ENCODE measurements around the gene TGFB2. TPM values are rescaled to one million over a fixed set of nuclear protein-coding genes. Genes with fewer than 3 reads are reported as not detected.

Gene TGFB2
- total RNA-seq, 1 experiment from 2014 or later = 0.34 TPM

DNA sequence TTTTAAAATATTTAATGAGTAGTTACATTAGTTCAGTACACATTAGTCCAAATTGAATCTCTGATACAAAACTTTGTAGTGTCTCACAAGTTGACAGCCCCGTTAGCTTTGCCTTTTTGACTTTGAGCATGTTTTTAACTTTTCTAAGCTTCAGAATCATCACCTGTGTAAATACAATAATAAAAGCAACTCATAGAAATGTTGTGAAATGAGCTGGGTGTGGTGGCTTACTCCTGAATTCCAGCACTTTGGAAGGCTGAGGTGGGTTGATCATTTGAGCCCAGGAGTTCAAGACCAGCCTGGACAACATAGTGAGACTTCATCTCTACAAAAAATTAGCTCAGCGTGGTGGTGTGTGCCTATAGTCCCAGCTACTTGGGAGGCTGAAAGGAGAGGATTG is 49.0 kb upstream of the TGFB2 start:
- peaks cover 98% of the 10 kb centered on the region for H3K79me2 ChIP-seq (ENCODE audit: insufficient read depth, low read length)
- CTCF ChIA-PET = interaction anchor here (1.3 to 1.4 kb wide), 2 partner anchors 36 to 771 kb away, joined by 4 read pairs; no protein-coding TSS in a partner anchor

DNA sequence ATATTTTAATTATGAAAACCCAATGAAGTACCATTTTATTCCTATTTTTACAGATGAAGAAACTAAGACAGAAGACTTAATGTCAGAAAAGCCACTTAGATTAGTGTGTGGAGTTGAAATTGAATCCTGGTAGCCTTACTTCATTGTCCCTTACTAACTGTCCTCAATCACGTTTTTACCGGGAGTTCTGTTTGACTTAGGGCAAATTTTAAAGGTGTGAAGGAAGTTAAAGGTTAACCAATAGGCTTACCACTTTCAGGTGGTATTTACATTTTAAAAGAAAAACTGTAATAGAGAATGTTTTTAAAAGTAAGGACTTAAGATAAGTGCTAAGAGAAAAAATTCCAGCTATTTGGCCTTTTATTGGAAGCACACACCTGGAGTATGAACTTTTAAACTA is 47.7 kb upstream of the TGFB2 start:
- CTCF ChIA-PET = no interaction called here
- no peak for ATAC-seq
- Histone ChIP-seq H3K79me2 (ENCODE audit: insufficient read depth, low read length) (peaks cover 99% of the 10 kb centered on the region), H4K20me1 (ENCODE audit: insufficient read depth) (peaks cover 8% of the 10 kb centered on the region; the same call in 1 of the 2 replicates), H3K9me3 (ENCODE audit: control insufficient read depth in 1 of 2, insufficient read depth in 1 of 2, low read depth in 1 of 2, low read length in 2 of 2) (no peaks in the 10 kb centered on the region), H3K27me3 (ENCODE audit: insufficient read depth, low read length) (no peaks in the 10 kb centered on the region), H3K9me2 (ENCODE audit: insufficient read depth) (no peaks in the 10 kb centered on the region), H3K36me3 (ENCODE audit: control insufficient read depth in 1 of 2, insufficient read depth in 2 of 2, low read length in 2 of 2) (no peaks in the 10 kb centered on the region; a peak in 1 of 4 replicates), H3K27ac (ENCODE audit: low read depth, low read length) (no peak overlapping the region), H3K4me2 (ENCODE audit: low read length) (no peak overlapping the region), H2AFZ (ENCODE audit: low read depth, low read length, poor library complexity, severe bottlenecking) (no peak overlapping the region), H3K4me3 (replicated peaks in 1 of 2; ENCODE audit: low read depth in 1 of 2, low read length in 2 of 2) (no peak overlapping the region), H3K4me1 (ENCODE audit: control insufficient read depth in 1 of 2, insufficient read depth in 2 of 2, low read length in 2 of 2) (no peaks in the 10 kb centered on the region), H3K9ac (ENCODE audit: low read length) (no peak overlapping the region)
- no peak for DNase-seq (ENCODE audit: low read depth, low spot score)
- POLR2A ChIA-PET = no interaction called here
- TF ChIP-seq FOSL1 (IDR thresholded peaks at IDR 0.05; ENCODE audit: low read depth) (no peak), JUND (IDR thresholded peaks at IDR 0.05) (no peak), SP1 (IDR thresholded peaks at IDR 0.05; ENCODE audit: low read depth) (no peak), SRF (IDR thresholded peaks at IDR 0.05; ENCODE audit: low read depth) (no peak), TCF7L2 (IDR thresholded peaks at IDR 0.05; ENCODE audit: borderline replicate concordance, extremely low read depth, insufficient read depth, insufficient read length) (no peak), CEBPB (IDR thresholded peaks at IDR 0.05; ENCODE audit: low read depth) (no peak), POLR2A (IDR thresholded peaks at IDR 0.05; ENCODE audit: borderline replicate concordance, extremely low read depth, insufficient read depth, insufficient read length) (no peak), EZH2phosphoT487 (IDR thresholded peaks at IDR 0.05; ENCODE audit: borderline replicate concordance) (no peak), POLR2AphosphoS5 (IDR thresholded peaks at IDR 0.05; ENCODE audit: low read depth, low read length) (no peak)
- TF ChIP-seq, protein P1, sequence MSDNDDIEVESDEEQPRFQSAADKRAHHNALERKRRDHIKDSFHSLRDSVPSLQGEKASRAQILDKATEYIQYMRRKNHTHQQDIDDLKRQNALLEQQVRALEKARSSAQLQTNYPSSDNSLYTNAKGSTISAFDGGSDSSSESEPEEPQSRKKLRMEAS (IDR thresholded peaks at IDR 0.05) = no peak
- RAD21 ChIA-PET (ENCODE audit: low non-redundant PET in 1 of 2, low total read pairs in 2 of 2, uncharacterized antibody in 2 of 2, unreplicated experiment in 2 of 2) = no interaction called here
- no TSS peak for BruUV-seq (replicated peaks)
- intact Hi-C loops (cut with micrococcal nuclease) = no loop called here

More for the DNA sequence above, 49.0 kb upstream of the TGFB2 start:
- RAD21 ChIA-PET (ENCODE audit: low non-redundant PET in 1 of 2, low total read pairs in 2 of 2, uncharacterized antibody in 2 of 2, unreplicated experiment in 2 of 2) = no interaction called here
- BruUV-seq (replicated peaks) = no TSS peak
- Histone ChIP-seq H3K9me2 (ENCODE audit: insufficient read depth) (no peaks in the 10 kb centered on the region), H4K20me1 (ENCODE audit: insufficient read depth) (peaks cover 8% of the 10 kb centered on the region; the same call in 1 of the 2 replicates), H3K9ac (ENCODE audit: low read length) (no peak overlapping the region), H3K4me3 (replicated peaks in 1 of 2; ENCODE audit: low read depth in 1 of 2, low read length in 2 of 2) (no peak overlapping the region), H3K9me3 (ENCODE audit: control insufficient read depth in 1 of 2, insufficient read depth in 1 of 2, low read depth in 1 of 2, low read length in 2 of 2) (no peaks in the 10 kb centered on the region), H3K4me1 (ENCODE audit: control insufficient read depth in 1 of 2, insufficient read depth in 2 of 2, low read length in 2 of 2) (no peaks in the 10 kb centered on the region), H3K27me3 (ENCODE audit: insufficient read depth, low read length) (no peaks in the 10 kb centered on the region), H3K27ac (ENCODE audit: low read depth, low read length) (no peak overlapping the region), H3K36me3 (ENCODE audit: control insufficient read depth in 1 of 2, insufficient read depth in 2 of 2, low read length in 2 of 2) (no peaks in the 10 kb centered on the region), H3K4me2 (ENCODE audit: low read length) (no peak overlapping the region), H2AFZ (ENCODE audit: low read depth, low read length, poor library complexity, severe bottlenecking) (no peak overlapping the region)
- TF ChIP-seq EZH2phosphoT487 (IDR thresholded peaks at IDR 0.05; ENCODE audit: borderline replicate concordance) (no peak), POLR2AphosphoS5 (IDR thresholded peaks at IDR 0.05; ENCODE audit: low read depth, low read length) (no peak), YY1 (IDR thresholded peaks at IDR 0.05; ENCODE audit: extremely low read depth, insufficient replicate concordance, low read depth, low read length) (no peak), ZNF274 (IDR thresholded peaks at IDR 0.05; ENCODE audit: low read depth, low read length) (no peak), EGR1 (IDR thresholded peaks at IDR 0.05; ENCODE audit: low read depth) (no peak), TCF7L2 (IDR thresholded peaks at IDR 0.05; ENCODE audit: borderline replicate concordance, extremely low read depth, insufficient read depth, insufficient read length) (no peak), ELF1 (IDR thresholded peaks at IDR 0.05; ENCODE audit: borderline replicate concordance, low read depth) (no peak), EZH2 (IDR thresholded peaks at IDR 0.05) (no peak)
- TF ChIP-seq, protein P2, sequence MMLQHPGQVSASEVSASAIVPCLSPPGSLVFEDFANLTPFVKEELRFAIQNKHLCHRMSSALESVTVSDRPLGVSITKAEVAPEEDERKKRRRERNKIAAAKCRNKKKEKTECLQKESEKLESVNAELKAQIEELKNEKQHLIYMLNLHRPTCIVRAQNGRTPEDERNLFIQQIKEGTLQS (IDR thresholded peaks at IDR 0.05) = no peak
- TF ChIP-seq, protein P3, sequence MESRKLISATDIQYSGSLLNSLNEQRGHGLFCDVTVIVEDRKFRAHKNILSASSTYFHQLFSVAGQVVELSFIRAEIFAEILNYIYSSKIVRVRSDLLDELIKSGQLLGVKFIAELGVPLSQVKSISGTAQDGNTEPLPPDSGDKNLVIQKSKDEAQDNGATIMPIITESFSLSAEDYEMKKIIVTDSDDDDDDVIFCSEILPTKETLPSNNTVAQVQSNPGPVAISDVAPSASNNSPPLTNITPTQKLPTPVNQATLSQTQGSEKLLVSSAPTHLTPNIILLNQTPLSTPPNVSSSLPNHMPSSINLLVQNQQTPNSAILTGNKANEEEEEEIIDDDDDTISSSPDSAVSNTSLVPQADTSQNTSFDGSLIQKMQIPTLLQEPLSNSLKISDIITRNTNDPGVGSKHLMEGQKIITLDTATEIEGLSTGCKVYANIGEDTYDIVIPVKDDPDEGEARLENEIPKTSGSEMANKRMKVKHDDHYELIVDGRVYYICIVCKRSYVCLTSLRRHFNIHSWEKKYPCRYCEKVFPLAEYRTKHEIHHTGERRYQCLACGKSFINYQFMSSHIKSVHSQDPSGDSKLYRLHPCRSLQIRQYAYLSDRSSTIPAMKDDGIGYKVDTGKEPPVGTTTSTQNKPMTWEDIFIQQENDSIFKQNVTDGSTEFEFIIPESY (IDR thresholded peaks at IDR 0.05; ENCODE audit: extremely low read depth, insufficient replicate concordance, low read length) = no peak
- intact Hi-C loops (cut with micrococcal nuclease) = no loop called here
- POLR2A ChIA-PET = no interaction called here
- ATAC-seq (no peak), DNase-seq (ENCODE audit: low read depth, low spot score) (no peak)
